Measurements from ENCODE around the gene RGS9.
"Not testable (repeated sequence)": the region's sequence is repeated elsewhere in the genome, so short reads cannot be mapped to it uniquely, and the experiment has no call there.

The RGS9 gene

GRCh38 chr17:65137021-65137939, at the start of gene RGS9:
Gene RGS9, plus strand, starts transcription at chr17:65137370. Its CDS starts 171 bp downstream, at chr17:65137541.
- DNase-seq (ENCODE audit: low read depth in 3 of 3), result peak; percentile 60 to 75 (median 67)

GRCh38 chr17:65088621-65089360, 48.4 kb upstream of the RGS9 start:
- no peak for DNase-seq (ENCODE audit: low read depth in 3 of 3)

GRCh38 chr17:65092262-65092661, 44.9 kb upstream of the RGS9 start:
- no peak for DNase-seq (ENCODE audit: low read depth in 3 of 3)

GRCh38 chr17:65092721-65093356, 44.3 kb upstream of the RGS9 start:
- DNase-seq (ENCODE audit: low read depth in 3 of 3), result not testable (repeated sequence)

GRCh38 chr17:65093930-65094329, 43.2 kb upstream of the RGS9 start:
- DNase-seq (ENCODE audit: low read depth in 3 of 3), result no peak

GRCh38 chr17:65095465-65095864, 41.7 kb upstream of the RGS9 start:
- DNase-seq (ENCODE audit: low read depth in 3 of 3), result no peak

GRCh38 chr17:65096382-65096781, 40.8 kb upstream of the RGS9 start:
- not testable (repeated sequence) for DNase-seq (ENCODE audit: low read depth in 3 of 3)

- no peak for DNase-seq (ENCODE audit: low read depth in 3 of 3)
Measured at GRCh38 chr17:65097110-65097509, 40.1 kb upstream of the RGS9 start.

GRCh38 chr17:65099475-65099874, 37.7 kb upstream of the RGS9 start:
- no peak for DNase-seq (ENCODE audit: low read depth in 3 of 3)

- DNase-seq (ENCODE audit: low read depth in 3 of 3), result peak; percentile 70 to 76 (median 74)
Measured at GRCh38 chr17:65099941-65100315, 37.2 kb upstream of the RGS9 start.

GRCh38 chr17:65100316-65101140, 36.6 kb upstream of the RGS9 start:
- DNase-seq (ENCODE audit: low read depth in 3 of 3), result peak; percentile 48 to 71 (median 50)

- DNase-seq (ENCODE audit: low read depth in 3 of 3), result no peak
Measured at GRCh38 chr17:65101371-65101770, 35.8 kb upstream of the RGS9 start.

- no peak for DNase-seq (ENCODE audit: low read depth in 3 of 3)
Measured at GRCh38 chr17:65102235-65102634, 34.9 kb upstream of the RGS9 start.

GRCh38 chr17:65102788-65103187, 34.4 kb upstream of the RGS9 start:
- DNase-seq (ENCODE audit: low read depth in 3 of 3), result no peak

- no peak for DNase-seq (ENCODE audit: low read depth in 3 of 3)
Measured at GRCh38 chr17:65103431-65103830, 33.7 kb upstream of the RGS9 start.

GRCh38 chr17:65103896-65104295, 33.3 kb upstream of the RGS9 start:
- no peak for DNase-seq (ENCODE audit: low read depth in 3 of 3)

GRCh38 chr17:65104541-65104940, 32.6 kb upstream of the RGS9 start:
- no peak for DNase-seq (ENCODE audit: low read depth in 3 of 3)

- no peak for DNase-seq (ENCODE audit: low read depth in 3 of 3)
Measured at GRCh38 chr17:65104973-65105372, 32.2 kb upstream of the RGS9 start.

GRCh38 chr17:65108152-65108551, 29.0 kb upstream of the RGS9 start:
- no peak for DNase-seq (ENCODE audit: low read depth in 3 of 3)

GRCh38 chr17:65109543-65109942, 27.6 kb upstream of the RGS9 start:
- DNase-seq (ENCODE audit: low read depth in 3 of 3), result no peak

GRCh38 chr17:65109990-65110680, 27.0 kb upstream of the RGS9 start:
- DNase-seq (ENCODE audit: low read depth in 3 of 3), result no peak

All from stimulated activated CD4-positive, alpha-beta T cell treated with anti-CD3 and anti-CD28 coated beads, TNF-alpha, amount 100 ng/mL, for 48 hours (primary cell).